ENCODE results near the gene ZHX3.
A peak's percentile ranks its signal among the peaks of the same experiment; 100 is the strongest.

The ZHX3 gene, protein sequence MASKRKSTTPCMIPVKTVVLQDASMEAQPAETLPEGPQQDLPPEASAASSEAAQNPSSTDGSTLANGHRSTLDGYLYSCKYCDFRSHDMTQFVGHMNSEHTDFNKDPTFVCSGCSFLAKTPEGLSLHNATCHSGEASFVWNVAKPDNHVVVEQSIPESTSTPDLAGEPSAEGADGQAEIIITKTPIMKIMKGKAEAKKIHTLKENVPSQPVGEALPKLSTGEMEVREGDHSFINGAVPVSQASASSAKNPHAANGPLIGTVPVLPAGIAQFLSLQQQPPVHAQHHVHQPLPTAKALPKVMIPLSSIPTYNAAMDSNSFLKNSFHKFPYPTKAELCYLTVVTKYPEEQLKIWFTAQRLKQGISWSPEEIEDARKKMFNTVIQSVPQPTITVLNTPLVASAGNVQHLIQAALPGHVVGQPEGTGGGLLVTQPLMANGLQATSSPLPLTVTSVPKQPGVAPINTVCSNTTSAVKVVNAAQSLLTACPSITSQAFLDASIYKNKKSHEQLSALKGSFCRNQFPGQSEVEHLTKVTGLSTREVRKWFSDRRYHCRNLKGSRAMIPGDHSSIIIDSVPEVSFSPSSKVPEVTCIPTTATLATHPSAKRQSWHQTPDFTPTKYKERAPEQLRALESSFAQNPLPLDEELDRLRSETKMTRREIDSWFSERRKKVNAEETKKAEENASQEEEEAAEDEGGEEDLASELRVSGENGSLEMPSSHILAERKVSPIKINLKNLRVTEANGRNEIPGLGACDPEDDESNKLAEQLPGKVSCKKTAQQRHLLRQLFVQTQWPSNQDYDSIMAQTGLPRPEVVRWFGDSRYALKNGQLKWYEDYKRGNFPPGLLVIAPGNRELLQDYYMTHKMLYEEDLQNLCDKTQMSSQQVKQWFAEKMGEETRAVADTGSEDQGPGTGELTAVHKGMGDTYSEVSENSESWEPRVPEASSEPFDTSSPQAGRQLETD

DNA sequence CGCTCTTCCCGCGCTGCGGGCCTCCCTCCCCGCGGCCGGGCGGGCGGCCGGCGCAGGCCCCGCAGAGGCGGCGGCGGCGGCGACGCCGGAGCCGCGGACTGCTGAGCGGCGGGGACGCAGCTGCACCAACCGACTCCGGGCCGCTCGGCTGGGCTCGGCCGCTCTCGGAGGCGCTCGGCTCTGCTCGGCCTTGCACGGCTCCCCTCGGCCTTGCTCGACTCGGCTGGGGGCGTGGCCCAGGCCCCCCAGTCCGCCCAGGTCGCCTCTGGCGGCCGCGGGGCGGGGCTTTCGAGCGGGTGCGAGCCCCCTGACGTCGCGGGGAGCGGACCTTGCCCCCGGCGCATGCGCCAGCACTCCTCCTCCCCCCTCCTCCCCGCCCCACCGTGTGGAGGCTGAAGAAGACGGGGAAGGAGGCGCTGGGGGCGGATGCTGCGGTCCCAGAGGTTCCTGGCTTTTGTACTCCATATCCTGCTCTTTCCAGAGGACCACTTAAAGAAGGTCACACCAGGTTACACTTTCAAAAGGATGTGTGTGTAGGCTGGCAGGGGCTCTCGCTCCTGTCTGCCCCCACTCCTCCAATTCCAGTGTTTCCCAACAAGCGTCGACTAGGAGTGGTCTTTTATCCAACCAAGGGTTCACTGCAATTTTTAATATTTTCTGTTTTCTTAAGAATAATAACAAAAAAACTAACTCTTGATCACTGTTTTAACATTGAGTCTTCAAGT, at the start of gene ZHX3:
Gene ZHX3, minus strand, starts transcription at position 186 of the 725 bp plus-strand sequence. CDS start 112,815 bp downstream, outside the sequence.
- H3K4me3 ChIP-seq (ENCODE audit: low read depth, low read length), result peak within 1 kb of the TSS; percentile 65

DNA sequence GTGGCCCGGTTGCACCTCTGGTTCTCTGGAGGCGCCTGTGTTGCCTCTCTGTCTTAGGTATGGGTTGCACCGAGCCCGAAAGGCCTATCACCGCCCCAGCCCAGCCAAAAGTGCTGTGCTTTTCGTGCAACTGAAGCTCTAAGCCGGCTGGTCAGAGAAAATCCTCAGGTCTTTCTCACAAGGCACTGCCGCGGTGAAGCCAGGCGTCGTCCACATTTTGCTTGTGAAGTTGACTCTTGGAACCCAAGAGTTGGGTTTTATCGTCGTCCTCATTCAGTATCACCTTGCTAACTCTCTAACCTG, 49.8 kb upstream of the ZHX3 start:
- peak overlapping the region; percentile 43 for H3K4me3 ChIP-seq (ENCODE audit: low read depth, low read length)

DNA sequence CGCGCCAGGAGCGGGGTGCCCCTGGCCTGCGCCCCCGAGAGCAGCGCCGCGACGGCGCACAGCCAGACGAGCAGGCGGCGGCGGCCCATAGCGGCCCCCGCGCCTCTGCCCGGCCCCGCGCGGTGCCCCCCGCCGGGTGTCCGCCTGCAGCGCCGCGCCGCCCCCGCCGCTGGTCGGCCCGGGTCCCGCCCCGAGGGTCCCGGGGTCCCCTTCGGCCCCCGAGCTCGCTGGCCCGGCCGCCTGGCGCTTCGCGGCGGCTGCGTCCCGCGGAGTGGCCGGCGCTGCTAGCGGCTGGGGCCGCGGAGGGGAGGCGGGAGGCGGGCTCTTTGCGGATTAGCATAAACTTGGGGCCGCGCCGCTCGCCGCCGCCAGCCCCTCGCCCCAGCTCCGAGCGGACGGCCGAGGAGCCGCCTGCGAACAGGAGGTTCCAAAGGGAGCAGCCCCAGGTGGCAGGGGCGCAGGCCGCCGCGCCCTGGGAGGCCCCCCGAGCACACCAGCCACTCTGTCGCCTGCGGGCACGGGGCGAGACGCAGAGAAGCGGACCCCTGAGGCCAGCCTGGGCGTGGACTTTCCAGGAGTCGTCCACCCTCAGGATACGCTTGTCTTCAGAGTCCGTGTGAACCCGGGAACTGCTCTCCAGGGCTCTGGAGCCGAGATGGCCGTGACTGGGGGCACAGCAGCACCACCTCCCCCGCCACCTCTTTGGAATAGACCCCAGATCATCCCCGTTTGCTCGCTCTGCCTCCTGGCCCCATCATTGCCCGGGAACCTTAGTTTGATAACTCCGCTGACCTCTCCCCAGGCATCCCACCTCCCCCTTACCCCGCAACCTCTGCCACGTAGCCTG, 49.2 kb upstream of the ZHX3 start, which contains the start of gene EMILIN3:
Gene EMILIN3, minus strand, starts transcription at position 273 of the 847 bp plus-strand sequence. Its CDS starts 184 bp downstream, at position 89.
- peak within 1 kb of the TSS; percentile 43 for H3K4me3 ChIP-seq (ENCODE audit: low read depth, low read length)

DNA sequence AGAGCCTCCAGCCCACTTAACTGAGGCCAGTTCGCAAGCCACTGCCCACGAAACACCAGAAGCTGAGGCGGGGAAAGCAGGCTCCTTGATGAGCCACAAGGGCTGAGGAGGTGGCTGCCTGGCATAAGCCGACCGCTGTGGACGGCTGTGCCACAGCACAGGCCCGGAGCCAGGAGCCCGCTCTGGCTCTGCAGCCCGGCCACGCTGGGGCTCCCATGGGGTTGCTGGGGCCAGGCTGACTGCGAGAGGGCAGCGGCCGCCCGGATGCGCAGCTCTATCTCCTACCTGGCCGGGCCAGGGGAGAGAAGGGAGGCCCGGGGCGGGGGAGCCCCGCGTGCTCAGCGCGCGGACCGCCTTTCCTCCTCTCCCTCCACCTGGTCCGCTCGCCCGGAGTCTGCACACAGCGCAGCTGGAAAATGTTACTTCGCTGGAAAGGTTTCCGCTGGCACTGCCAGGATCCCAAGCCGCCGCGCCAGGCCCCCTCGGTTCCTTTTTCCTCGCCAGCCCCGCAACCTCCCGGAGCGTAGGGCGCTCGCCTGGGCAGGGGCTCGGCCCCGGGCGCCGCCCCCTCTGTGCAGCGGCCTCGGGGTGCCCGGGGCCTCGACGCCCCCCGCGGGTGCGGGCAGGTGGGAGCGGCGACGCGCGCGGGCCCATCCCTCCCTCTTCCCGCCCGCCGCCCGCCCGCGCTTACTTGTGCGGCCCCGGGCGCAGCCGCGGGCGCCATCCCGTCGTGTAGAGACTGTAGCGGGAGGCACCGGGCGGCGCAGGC, 48.4 kb upstream of the ZHX3 start:
- H3K4me3 ChIP-seq (ENCODE audit: low read depth, low read length), result peak overlapping the region; percentile 20

DNA sequence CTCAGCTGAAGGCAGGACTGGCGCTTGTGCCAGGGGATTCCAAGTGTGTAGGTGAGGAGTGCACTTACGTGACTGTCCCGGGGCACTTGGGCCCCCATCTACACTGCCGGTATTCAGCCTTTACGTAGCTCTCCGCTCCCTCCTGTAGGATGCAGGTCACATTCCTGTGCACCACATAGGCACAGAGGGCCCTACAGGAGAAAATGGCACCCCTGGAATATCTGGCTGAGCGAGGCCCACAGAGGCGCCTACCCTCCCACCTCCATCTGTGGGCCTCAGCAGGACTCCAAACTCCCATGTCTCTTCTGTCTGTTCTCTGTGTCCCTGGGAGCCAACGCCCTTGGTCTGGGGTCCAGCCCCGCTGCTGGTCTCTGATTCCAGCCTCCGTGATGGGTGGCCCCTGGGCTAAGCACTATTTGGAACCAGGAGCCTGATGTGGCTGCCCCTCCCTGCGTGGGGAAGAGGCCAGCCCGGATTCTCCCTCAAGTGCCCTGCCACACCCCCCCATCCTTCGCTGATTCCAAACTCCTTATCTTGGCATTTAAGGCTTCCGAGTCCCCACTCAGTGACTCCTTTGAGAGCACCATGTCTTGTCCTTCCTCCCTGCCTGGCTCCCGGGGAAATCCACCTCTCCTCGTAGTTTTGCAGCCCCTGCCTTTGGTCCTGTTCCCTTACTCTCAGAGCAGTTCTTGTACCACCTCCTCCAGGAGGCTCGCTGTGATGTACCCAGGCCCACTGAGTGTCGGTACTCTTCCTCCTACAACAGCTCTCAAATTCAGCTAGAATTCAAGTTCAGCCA, 47.6 kb upstream of the ZHX3 start:
- no peak overlapping the region for H3K4me3 ChIP-seq (ENCODE audit: low read depth, low read length)

DNA sequence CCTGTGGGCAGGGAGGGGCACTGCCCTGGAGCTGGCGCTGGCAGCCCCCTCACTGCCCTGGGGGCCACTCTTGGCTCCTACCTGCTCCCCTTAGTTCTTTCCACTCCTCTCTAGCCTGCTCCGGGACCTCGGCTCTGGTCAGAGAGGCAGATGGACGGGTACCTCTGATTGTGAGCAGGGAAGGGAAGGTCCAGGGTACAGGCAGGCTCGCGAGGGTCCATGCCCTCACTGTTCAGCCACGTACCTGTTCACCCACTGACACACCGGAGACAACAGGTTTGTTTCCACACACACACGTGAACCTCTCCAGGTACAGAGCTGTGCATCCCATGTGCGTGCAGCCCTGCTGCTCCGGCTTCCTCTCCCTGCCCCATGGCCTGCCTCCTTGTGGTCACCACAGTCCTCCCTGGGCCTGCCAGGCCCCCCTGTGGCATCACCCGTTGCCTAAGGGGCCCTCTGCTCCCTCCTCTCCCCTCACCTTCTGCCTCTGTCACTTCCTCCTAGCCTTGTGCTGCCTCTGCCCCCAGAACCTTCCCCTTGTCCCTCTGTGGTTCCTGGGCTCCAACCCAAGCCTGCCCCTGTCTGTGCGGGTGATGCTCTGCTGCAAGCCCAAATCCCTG, 46.8 kb upstream of the ZHX3 start:
- no peak overlapping the region for H3K4me3 ChIP-seq (ENCODE audit: low read depth, low read length)

DNA sequence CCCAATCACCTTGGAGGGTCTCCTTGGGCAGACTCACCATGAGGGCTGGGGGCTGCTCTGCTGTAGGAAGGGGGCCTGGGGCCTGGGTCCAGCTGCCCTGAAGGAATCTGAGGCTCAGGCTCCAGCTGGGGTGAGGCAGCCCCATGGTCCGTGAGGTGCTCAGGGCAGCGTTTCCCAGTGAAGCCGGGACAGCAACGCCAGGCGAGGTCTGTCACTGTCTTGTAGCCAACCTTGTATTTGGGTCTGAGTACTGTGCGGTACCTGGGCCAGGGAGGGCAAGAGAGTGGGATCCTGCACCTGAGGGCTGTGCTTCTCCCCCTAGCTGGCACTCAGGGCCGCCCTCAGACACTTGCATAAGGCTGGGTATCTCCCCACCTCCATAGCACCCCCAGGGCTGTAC, 46.1 kb upstream of the ZHX3 start:
- no peak overlapping the region for H3K4me3 ChIP-seq (ENCODE audit: low read depth, low read length)

DNA sequence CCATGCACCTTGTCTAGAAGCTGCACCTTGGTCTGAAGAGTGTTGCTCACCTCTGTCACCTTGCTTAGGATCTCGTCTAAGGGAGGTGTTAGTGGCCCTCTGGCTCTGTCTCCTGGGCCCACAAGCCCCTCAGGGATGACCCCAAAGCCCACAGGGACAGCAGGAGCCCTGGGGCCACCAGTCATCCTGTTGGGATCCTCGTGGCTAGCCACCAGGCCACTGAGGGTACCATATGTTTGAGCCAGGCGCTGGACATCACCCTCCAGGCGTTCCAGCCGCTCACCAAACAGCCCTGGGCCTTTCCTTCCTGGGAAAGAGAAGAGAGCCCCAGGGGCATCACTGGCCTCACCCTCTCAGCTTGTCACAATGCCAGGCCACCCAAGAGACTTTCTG, 45.2 kb upstream of the ZHX3 start:
- H3K4me3 ChIP-seq (ENCODE audit: low read depth, low read length), result no peak overlapping the region

DNA sequence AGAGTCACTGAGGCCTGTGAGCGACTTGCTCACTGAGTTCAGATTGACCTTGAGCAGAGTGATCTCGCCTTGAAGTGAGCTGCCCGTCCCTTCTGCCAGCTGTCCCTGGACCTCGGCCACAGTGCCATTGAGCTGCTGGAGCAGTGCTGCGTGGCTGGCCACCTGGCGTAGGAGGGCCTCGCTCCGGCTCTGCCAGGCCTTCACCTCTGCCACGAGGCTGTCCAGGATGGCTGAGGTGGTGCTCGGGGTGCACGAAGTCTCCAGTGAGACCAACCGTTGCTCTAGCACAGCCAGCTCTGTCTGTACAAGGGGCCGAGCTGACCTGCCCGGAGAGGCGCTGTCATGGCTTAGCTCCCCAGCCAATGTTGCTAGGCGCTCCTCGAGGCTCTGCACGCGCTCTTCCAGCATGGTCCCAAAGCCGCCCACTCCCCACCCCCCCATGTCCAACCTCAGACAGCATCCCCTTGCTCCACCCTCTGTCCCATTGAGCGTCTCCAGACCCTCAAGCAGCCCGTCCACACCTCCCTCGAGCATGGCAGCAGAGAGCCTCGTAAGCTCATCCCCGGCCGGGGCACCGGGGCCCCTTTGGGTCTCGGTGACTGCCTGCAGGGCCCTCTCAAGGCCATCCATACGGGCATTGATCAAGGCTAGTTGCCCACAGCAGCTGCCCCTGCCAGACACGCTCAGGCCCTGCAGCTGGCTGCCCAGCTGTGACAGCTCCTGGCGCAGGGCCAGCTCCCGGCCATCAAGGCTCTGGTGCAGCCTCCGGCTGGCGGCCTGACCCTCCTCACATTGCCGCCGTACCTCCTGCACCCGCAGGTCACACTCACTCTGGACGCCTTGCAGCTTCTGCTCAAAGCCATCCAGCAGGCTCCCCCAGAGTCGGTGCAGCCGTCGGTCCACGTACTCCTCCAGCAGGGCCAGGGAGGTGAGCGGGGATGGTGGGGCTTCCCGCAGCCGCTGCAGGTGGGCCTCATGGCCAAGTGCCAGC, 44.5 kb upstream of the ZHX3 start:
- no peak overlapping the region for H3K4me3 ChIP-seq (ENCODE audit: low read depth, low read length)

DNA sequence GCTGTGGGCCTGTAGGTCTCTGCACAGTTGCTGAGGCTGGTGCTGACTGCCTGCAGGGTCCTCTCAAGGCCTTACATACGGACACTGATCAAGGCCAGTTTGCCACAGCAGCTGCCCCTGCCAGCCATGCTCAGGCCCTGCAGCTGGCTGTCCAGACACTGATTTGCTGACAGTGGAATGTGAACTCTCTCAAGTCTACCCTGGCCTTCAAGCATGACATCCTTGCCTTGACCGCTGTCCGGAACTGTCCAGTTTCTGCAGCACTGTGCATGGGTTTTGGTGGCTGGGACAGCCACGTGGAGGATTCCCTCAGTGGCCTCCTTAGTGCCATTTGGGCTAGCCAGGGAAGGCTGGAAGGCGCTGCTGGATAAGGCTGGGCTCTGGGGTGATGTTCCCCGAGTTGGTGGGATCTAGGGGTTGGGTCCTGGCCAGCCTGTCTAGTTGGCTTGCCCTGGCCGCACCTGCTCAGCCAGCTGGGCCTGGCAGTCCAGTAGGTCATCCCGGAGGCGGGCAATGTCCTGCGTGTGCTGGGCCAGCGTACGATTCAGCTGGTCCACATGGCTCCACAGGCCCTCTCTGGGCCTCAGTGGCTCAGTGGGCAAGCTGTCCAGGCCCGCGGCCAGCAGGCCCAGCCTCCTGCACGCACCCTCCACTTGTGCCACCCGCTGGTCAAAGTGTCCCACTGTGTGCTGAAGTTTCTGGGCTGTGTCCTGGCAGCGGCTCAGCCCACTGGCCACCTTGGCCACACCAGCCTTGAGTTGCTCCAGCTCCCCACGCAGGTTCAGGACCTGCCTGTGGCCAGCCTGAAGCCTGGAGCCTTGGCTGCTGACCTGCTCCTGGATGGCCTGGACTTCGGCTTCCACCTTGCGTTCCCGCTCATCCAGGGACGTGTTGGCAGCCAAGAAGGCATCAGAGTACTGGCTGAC, 43.6 kb upstream of the ZHX3 start:
- H3K4me3 ChIP-seq (ENCODE audit: low read depth, low read length), result no peak overlapping the region

DNA sequence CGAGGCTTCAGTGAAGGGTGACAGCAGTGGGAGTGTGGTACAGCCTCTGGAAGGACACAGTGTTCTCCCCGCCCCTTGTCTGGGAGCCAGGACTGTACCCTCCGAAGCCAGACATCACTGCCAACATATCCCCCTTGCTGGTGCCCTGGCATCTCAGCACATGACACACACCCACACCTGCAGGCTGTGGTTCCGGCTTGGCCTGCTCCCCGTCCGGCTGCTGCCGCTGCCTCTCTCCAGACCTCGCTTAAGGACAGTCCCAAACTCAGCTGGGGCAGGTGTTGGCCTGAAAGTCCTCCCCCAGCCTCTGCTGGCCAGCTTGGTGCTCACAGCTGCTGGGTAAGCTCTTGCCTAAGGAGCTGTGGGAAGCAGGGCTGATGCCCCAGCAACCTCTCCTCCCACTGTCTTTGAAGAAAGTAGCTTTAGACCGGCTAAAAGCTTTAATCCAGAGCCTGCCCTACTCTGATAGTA, 42.0 kb upstream of the ZHX3 start:
- H3K4me3 ChIP-seq (ENCODE audit: low read depth, low read length), result no peak overlapping the region

DNA sequence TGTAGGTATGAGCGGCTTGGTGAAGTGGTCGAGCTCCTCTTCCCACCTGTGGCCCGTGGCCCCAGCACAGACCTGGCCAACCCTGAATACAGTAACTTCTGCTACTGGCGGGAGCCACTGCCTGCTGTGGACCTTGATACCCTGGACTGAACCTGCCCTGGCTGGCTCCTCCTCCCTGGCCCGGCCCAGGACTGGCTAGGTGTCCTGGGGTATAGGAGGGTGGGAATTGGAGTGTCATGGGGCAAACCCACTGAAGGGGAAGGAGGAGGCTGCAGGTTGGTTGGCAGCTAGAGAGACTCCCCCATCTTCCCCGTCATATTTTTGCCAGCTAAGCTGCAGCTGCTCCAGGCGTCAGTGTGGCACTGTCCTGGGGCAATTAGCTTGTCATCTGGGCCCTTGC, 41.2 kb upstream of the ZHX3 start:
- no peak overlapping the region for H3K4me3 ChIP-seq (ENCODE audit: low read depth, low read length)

DNA sequence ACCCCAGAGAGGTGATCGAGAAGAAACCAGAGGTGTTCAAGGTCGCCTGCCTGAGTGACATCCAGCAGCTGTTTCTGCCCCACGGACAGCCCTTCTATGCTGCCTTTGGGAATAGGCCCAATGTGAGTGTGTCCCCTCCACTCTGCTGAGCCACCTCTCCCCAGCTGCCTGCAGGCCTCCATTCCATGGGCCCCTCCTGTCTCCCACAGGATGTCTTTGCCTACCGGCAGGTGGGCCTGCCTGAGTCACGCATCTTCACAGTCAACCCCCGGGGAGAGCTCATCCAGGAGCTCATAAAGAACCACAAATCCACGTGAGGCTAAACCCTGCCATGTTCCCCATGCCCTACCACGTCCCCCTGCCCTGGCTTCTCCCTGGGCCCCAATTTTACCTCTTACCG, 40.7 kb upstream of the ZHX3 start:
- H3K4me3 ChIP-seq (ENCODE audit: low read depth, low read length), result no peak overlapping the region

DNA sequence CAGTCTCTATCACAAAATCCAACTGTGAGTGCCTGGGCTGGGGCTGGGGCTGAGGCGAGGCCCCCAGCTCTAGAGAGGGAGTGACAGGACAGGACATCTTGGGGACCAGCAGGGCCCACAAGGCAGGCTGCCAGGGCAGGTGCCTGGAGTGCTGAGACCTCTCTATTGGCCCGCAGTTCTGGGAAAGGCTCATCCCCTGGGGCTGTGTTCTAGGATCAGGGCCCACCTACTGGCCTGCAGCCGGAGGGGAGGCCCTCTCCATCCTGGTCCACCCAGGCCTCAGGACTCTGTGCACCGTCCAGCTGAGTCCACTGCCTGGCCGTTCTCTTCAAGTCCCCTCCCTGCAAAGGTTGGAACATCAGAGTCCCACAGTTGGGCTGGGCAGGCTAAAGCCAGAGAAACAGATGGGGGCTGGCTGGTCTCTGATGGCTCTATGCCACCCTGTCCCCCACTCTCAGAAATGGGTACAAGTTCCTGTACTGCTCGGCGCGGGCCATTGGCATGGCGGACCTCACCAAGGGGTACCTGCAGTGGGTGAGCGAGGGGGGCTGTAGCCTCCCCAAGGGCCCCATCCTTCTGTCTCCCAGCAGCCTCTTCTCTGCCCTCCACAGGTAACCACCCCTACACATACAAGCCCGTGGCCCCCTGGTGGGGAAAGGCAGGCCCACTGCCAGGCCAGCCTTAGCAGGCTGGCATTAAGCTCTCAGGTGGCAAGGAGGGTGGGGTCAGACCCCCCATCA, 40.1 kb upstream of the ZHX3 start:
- no peak overlapping the region for H3K4me3 ChIP-seq (ENCODE audit: low read depth, low read length)

DNA sequence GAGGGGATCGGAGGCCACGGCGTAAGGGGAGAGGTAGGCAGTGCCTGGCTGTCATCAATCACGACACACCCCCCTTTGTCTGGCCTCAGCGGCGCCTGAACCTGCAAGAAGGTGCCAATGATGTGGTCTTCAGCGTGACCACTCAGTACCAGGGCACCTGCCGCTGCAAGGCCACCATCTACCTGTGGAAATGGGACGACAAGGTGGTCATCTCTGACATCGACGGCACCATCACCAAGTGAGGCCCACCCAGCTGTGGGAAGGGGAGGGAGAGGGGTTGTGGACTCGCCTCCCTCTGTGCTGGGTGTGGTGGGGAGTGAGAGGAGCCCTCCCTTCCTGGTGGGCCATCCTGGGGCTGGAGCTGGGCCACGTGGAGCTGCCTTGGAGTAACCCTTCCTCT, 39.4 kb upstream of the ZHX3 start:
- no peak overlapping the region for H3K4me3 ChIP-seq (ENCODE audit: low read depth, low read length)
